ENCODE data around the gene AMDHD1. TPM values are rescaled to one million over a fixed set of nuclear protein-coding genes. Genes with fewer than 3 reads are reported as not detected.

Gene AMDHD1
- total RNA-seq, 1 experiment from 2014 or later, result 0.80 TPM

- H3K27ac ChIP-seq (ENCODE audit: low read length), result no peak overlapping the region
- peaks cover 19% of the 10 kb centered on the region for H3K36me3 ChIP-seq (ENCODE audit: low read depth, low read length)
- no peaks in the 10 kb centered on the region for H3K9me3 ChIP-seq (ENCODE audit: low read length)
- intact Hi-C loops (cut with micrococcal nuclease), result no loop called here
- H3K4me1 ChIP-seq (ENCODE audit: insufficient read depth, low read length), result no peaks in the 10 kb centered on the region
- H3K27me3 ChIP-seq (ENCODE audit: low read length), result no peaks in the 10 kb centered on the region
- no peak overlapping the region for H2AFZ ChIP-seq (ENCODE audit: low read length)
- ChIA-PET POLR2A (ENCODE audit: unreplicated experiment) (no interaction called here), CTCF (no interaction called here)
- no peak overlapping the region for H3K9ac ChIP-seq (ENCODE audit: low read length)
- no peak for TF ChIP-seq EZH2 (IDR thresholded peaks at IDR 0.05; ENCODE audit: low read length, unreplicated experiment)
- no peak for TF ChIP-seq EZH2phosphoT487 (IDR thresholded peaks at IDR 0.05; ENCODE audit: borderline replicate concordance, low read length)
- TF ChIP-seq CTCF (conservative IDR thresholded peaks at IDR 0.05; ENCODE audit: low read depth, low read length), result no peak
- no peaks in the 10 kb centered on the region for H3K79me2 ChIP-seq (ENCODE audit: low read length)
- H3F3A ChIP-seq (ENCODE audit: low read length, unreplicated experiment), result no peaks in the 10 kb centered on the region
- no peak overlapping the region for H3K4me3 ChIP-seq (ENCODE audit: low read length)
- DNase-seq (no peak), ATAC-seq (no peak)
- no peaks in the 10 kb centered on the region for H4K20me1 ChIP-seq (ENCODE audit: low read length)
- no TSS peak for BruUV-seq (replicated peaks)
- H3K9me2 ChIP-seq (replicated peaks; ENCODE audit: low read length), result no peaks in the 10 kb centered on the region
- H3K4me2 ChIP-seq (ENCODE audit: low read length), result no peak overlapping the region
These were observed 63.6 kb downstream of the AMDHD1 start for GRCh38 chr12:96006727-96007126.

- DNase-seq (no peak), ATAC-seq (no peak)
- H3K36me3 ChIP-seq (ENCODE audit: low read depth, low read length), result peaks cover 23% of the 10 kb centered on the region
- H3K4me3 ChIP-seq (ENCODE audit: low read length), result no peak overlapping the region
- no TSS peak for BruUV-seq (replicated peaks)
- H3K9ac ChIP-seq (ENCODE audit: low read length), result no peak overlapping the region
- intact Hi-C loops (cut with micrococcal nuclease), result no loop called here
- CTCF ChIA-PET, result no interaction called here
- H3K27me3 ChIP-seq (ENCODE audit: low read length), result no peaks in the 10 kb centered on the region
- TF ChIP-seq CTCF (conservative IDR thresholded peaks at IDR 0.05; ENCODE audit: low read depth, low read length) (no peak), EZH2 (IDR thresholded peaks at IDR 0.05; ENCODE audit: low read length, unreplicated experiment) (no peak), EZH2phosphoT487 (IDR thresholded peaks at IDR 0.05; ENCODE audit: borderline replicate concordance, low read length) (no peak)
- no peaks in the 10 kb centered on the region for H3K9me2 ChIP-seq (replicated peaks; ENCODE audit: low read length)
- no peak overlapping the region for H3K27ac ChIP-seq (ENCODE audit: low read length)
- POLR2A ChIA-PET (ENCODE audit: unreplicated experiment), result no interaction called here
- no peaks in the 10 kb centered on the region for H3K79me2 ChIP-seq (ENCODE audit: low read length)
- no peaks in the 10 kb centered on the region for H4K20me1 ChIP-seq (ENCODE audit: low read length)
- no peak overlapping the region for H3K4me2 ChIP-seq (ENCODE audit: low read length)
- no peak overlapping the region for H2AFZ ChIP-seq (ENCODE audit: low read length)
- H3F3A ChIP-seq (ENCODE audit: low read length, unreplicated experiment), result no peaks in the 10 kb centered on the region
- no peaks in the 10 kb centered on the region for H3K4me1 ChIP-seq (ENCODE audit: insufficient read depth, low read length)
- no peaks in the 10 kb centered on the region for H3K9me3 ChIP-seq (ENCODE audit: low read length)
These were observed 64.6 kb downstream of the AMDHD1 start for GRCh38 chr12:96007729-96008128.

GRCh38 chr12:96014943-96015599 lies 71.9 kb downstream of the AMDHD1 start:
- ChIA-PET POLR2A (ENCODE audit: unreplicated experiment) (no interaction called here), CTCF (interaction anchor here (0.7 kb wide), 1 partner anchor 39 kb away, joined by 3 read pairs; no protein-coding TSS in a partner anchor)
- H3K9ac ChIP-seq (ENCODE audit: low read length), result no peak overlapping the region
- no peaks in the 10 kb centered on the region for H3K9me2 ChIP-seq (replicated peaks; ENCODE audit: low read length)
- no peaks in the 10 kb centered on the region for H4K20me1 ChIP-seq (ENCODE audit: low read length)
- no peak overlapping the region for H2AFZ ChIP-seq (ENCODE audit: low read length)
- no peak overlapping the region for H3K27ac ChIP-seq (ENCODE audit: low read length)
- no TSS peak for BruUV-seq (replicated peaks)
- intact Hi-C loops (cut with micrococcal nuclease), result loop anchor here (1.0 to 2.0 kb wide), 3 partner anchors 43 to 118 kb away; no protein-coding TSS in a partner anchor
- no peaks in the 10 kb centered on the region for H3K27me3 ChIP-seq (ENCODE audit: low read length)
- no peaks in the 10 kb centered on the region for H3K4me1 ChIP-seq (ENCODE audit: insufficient read depth, low read length)
- H3K4me2 ChIP-seq (ENCODE audit: low read length), result no peak overlapping the region
- peaks cover 38% of the 10 kb centered on the region for H3K36me3 ChIP-seq (ENCODE audit: low read depth, low read length)
- no peak for ATAC-seq
- H3K79me2 ChIP-seq (ENCODE audit: low read length), result no peaks in the 10 kb centered on the region
- TF ChIP-seq EZH2phosphoT487 (IDR thresholded peaks at IDR 0.05; ENCODE audit: borderline replicate concordance, low read length) (no peak), EZH2 (IDR thresholded peaks at IDR 0.05; ENCODE audit: low read length, unreplicated experiment) (no peak), CTCF (conservative IDR thresholded peaks at IDR 0.05; ENCODE audit: low read depth, low read length) (no peak)
- no peak overlapping the region for H3K4me3 ChIP-seq (ENCODE audit: low read length)
- DNase-seq, result no peak
- H3F3A ChIP-seq (ENCODE audit: low read length, unreplicated experiment), result no peaks in the 10 kb centered on the region
- H3K9me3 ChIP-seq (ENCODE audit: low read length), result no peaks in the 10 kb centered on the region
